Measurements from ENCODE around the gene BAZ1A. TPM values are rescaled to one million over a fixed set of nuclear protein-coding genes. Genes with fewer than 3 reads are reported as not detected.

Gene BAZ1A
- total RNA-seq, 1 experiment from 2014 or later, result 17.8 TPM

DNA sequence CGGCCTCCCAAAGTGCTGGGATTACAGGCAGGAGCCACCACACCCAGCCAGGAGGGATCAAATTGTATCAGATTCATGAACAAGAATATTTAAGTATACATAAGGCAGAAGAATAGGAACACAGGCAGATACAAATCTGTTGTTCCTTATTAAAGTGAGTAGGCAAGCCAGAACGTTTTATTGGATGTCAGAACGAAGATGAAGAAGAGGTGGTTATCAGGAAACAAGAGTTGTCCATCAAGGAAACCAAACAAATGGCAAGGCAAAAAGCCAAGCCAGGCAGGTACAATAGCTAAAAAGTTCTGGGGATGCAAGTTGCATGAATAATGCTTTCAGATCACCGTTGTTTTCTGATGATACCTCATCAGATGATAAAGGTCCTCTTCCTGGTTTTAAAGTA, 31.1 kb upstream of the BAZ1A start:
- Mint-ChIP-seq H3K4me3 (no peak overlapping the region), H3K27ac (peak overlapping the region in 1 of 3 experiments; percentile 87; a peak in 1 of 7 replicates), H3K4me1 (no peaks in the 10 kb centered on the region), H3K27me3 (ENCODE audit: low read depth) (no peaks in the 10 kb centered on the region), H3K36me3 (ENCODE audit: insufficient read depth in 1 of 3, low read depth in 3 of 3) (no peaks in the 10 kb centered on the region), H3K9me3 (no peaks in the 10 kb centered on the region)
- no peaks in the 10 kb centered on the region for H3K4me1 ChIP-seq (ENCODE audit: insufficient read depth, low read length)
- H2BK5ac ChIP-seq (ENCODE audit: insufficient read length, low read length), result no peak overlapping the region
- no peaks in the 10 kb centered on the region for H3K23me2 ChIP-seq (ENCODE audit: insufficient read length, low read depth, low read length, poor library complexity, severe bottlenecking)
- H2BK12ac ChIP-seq (ENCODE audit: insufficient read length, low read depth, low read length), result no peak overlapping the region
- no peak overlapping the region for H2AFZ ChIP-seq (ENCODE audit: low read length)
- H3K4me2 ChIP-seq (ENCODE audit: insufficient read depth, insufficient read length, low read length), result no peak overlapping the region
- no peaks in the 10 kb centered on the region for H3K9me3 ChIP-seq (ENCODE audit: control insufficient read depth, low read depth, low read length)
- no peaks in the 10 kb centered on the region for H3K79me1 ChIP-seq (ENCODE audit: insufficient read depth, low read depth, low read length, poor library complexity, severe bottlenecking)
- H3K14ac ChIP-seq (ENCODE audit: insufficient read depth, low read length), result no peak overlapping the region
- H3K23ac ChIP-seq (ENCODE audit: insufficient read length, low read depth, low read length), result no peak overlapping the region
- no peak overlapping the region for H3K18ac ChIP-seq (ENCODE audit: insufficient read length, low read depth, low read length)
- DNase-seq, result no peak
- no peaks in the 10 kb centered on the region for H3K79me2 ChIP-seq (ENCODE audit: insufficient read depth, low read length)
- WGBS (ENCODE audit: extremely low coverage, insufficient read length, low lambda C conversion rate), result no CpG with 5 or more reads among the region's 4 CpGs
- TF ChIP-seq, protein P1, sequence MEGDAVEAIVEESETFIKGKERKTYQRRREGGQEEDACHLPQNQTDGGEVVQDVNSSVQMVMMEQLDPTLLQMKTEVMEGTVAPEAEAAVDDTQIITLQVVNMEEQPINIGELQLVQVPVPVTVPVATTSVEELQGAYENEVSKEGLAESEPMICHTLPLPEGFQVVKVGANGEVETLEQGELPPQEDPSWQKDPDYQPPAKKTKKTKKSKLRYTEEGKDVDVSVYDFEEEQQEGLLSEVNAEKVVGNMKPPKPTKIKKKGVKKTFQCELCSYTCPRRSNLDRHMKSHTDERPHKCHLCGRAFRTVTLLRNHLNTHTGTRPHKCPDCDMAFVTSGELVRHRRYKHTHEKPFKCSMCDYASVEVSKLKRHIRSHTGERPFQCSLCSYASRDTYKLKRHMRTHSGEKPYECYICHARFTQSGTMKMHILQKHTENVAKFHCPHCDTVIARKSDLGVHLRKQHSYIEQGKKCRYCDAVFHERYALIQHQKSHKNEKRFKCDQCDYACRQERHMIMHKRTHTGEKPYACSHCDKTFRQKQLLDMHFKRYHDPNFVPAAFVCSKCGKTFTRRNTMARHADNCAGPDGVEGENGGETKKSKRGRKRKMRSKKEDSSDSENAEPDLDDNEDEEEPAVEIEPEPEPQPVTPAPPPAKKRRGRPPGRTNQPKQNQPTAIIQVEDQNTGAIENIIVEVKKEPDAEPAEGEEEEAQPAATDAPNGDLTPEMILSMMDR (conservative IDR thresholded peaks at IDR 0.05), result no peak
- H3K27me3 ChIP-seq (ENCODE audit: insufficient read depth, low read length), result no peaks in the 10 kb centered on the region
- no peak overlapping the region for H2AK5ac ChIP-seq (ENCODE audit: insufficient read length, low read length)
- H3K4ac ChIP-seq (ENCODE audit: low read depth, low read length), result no peak overlapping the region
- no peak overlapping the region for H3T11ph ChIP-seq (ENCODE audit: low read length)
- H3K27ac ChIP-seq (ENCODE audit: insufficient read length, low read depth, low read length), result no peak overlapping the region
- no peak overlapping the region for H4K8ac ChIP-seq (replicated peaks; ENCODE audit: insufficient read length, low read depth, low read length)
- H4K91ac ChIP-seq (ENCODE audit: insufficient read length, low read depth, low read length), result no peak overlapping the region
- no peak overlapping the region for H3K9ac ChIP-seq (ENCODE audit: extremely low read depth, insufficient read length, low read length)
- no peak overlapping the region for H3K56ac ChIP-seq (ENCODE audit: insufficient read length, low read depth, low read length)
- H2BK20ac ChIP-seq (ENCODE audit: low read depth, low read length, poor library complexity, severe bottlenecking), result no peak overlapping the region
- H2BK120ac ChIP-seq (ENCODE audit: low read depth, low read length, poor library complexity, severe bottlenecking), result no peak overlapping the region
- H4K20me1 ChIP-seq (ENCODE audit: control insufficient read depth, insufficient read depth, insufficient read length), result no peaks in the 10 kb centered on the region
- H2BK15ac ChIP-seq (ENCODE audit: low read depth, low read length), result no peak overlapping the region
- H4K5ac ChIP-seq (ENCODE audit: insufficient read length, low read depth, low read length), result no peak overlapping the region
